Left cardiac atrium (tissue), 4 donors: Measurements from ENCODE around the gene ING5. TPM values are rescaled to one million over a fixed set of nuclear protein-coding genes. Genes with fewer than 3 reads are reported as not detected.

Experiments
- ATAC-seq, 2 donors: fragments of 200-7000 bp; cut with Tn5 transposase; one replicate each; pipeline ENCODE4 v1.9.1; 2020; ENCODE audit warnings: mild to moderate bottlenecking in 2 of 2, moderate library complexity in 2 of 2
- DNase-seq: peaks from one replicate; pipeline ENCODE4 v3.0.0-alpha.2; 2020
- intact Hi-C, 2 donors: fragments of 100-400 bp; cut with DNase I; formaldehyde crosslinking; loops; one replicate each; pipeline versions ENCODE4 v1.14.1 to v1.15.1; 2022 to 2023
- total RNA-seq, 2 donors: library from RNA; stranded (reverse); fragmentation: NEBNext Ultra II Directional; extraction: Animal tissue kit (Norgen Biotek cat#: 25700); gene quantifications; one replicate each; pipeline ENCODE4 v1.2.1, GENCODE V29; 2021
- donor health status: DM: no; HTN: yes; CAD: no.
- donor health status: DM: no; HTN: yes; CAD: no; lungs with severe emphysema.
- donor health status: DM: yes; HTN: yes; CAD: no.
- donor health status: Dilated cardiomyopathy.

The ING5 gene
- total RNA-seq, 2 donors from 2014 or later, result 17.4 to 20.1 TPM

GRCh38 chr2:241770185-241770935 lies 68.5 kb downstream of the ING5 start:
- ATAC-seq, result no peak
- intact Hi-C loops, result no loop called here

DNA sequence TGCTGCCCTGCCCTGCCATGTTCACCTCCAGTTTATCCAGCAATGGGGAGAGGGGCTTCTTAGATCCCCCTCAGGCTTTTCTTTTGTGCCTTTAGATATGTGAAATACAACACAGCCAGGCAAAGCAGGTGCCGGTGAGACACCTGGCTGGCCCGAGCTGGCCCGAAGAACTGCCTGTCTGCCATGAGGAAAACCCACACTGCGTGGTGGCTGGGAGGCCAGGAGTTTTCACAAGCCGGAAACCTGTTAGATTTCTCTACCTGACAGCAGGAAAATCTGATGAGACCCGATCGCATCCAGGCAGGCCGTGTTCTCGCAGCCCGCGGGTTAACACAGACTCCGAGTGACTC lies 69.1 kb downstream of the ING5 start:
- intact Hi-C loops, result no loop called here
- ATAC-seq, result no peak
- DNase-seq, result no peak

More at GRCh38 chr2:241770185-241770935, 68.5 kb downstream of the ING5 start:
- DNase-seq, result peak; percentile 20

DNA sequence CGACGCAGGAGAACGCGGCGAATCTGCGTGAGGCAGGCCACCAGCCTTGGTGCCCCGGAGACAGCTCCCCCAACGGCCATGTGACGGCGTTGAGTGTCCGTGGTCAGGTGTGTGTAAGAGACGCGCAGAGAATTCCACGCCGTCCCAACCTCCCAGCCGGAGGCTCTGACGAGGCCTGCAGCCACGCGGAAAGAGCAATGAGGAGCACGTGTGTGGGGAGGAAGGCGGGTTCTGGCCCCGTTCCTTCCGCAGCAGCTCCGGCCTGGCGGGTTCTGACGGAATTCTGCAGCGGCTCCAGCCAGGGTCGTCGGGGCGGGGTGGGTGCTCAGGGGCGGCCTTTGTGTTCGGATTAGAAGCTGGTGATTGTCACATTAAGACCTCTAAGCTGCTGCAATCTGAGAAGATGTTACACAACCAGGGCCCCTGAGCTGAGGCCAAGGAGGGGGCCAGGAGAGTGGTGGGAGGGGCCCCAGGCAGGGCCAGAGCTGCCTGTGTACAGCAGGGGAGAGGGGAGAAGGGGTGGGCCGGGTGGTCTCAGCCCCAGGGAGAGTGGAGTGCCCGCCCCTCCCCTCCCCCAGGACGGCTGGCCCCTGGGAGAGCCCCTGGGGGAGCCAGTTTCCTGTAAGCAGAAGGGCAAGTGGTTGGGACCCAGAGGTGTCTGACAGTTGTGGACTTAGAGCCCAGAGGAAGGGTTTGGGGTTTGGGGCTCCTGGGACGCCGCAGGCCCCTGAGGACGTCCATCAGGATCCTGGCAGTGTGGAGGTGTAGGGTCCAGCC lies 69.6 kb downstream of the ING5 start:
- intact Hi-C loops, result no loop called here
- peak; percentile 55 for DNase-seq
- peak in 1 of 2 donors; percentile 48 for ATAC-seq

GRCh38 chr2:241772063-241772499 lies 70.2 kb downstream of the ING5 start:
- intact Hi-C loops, result no loop called here
- DNase-seq (no peak), ATAC-seq (no peak)

GRCh38 chr2:241773511-241774418 lies 71.9 kb downstream of the ING5 start:
- no peak for ATAC-seq
- intact Hi-C loops, result no loop called here
- peak; percentile 12 for DNase-seq

DNA sequence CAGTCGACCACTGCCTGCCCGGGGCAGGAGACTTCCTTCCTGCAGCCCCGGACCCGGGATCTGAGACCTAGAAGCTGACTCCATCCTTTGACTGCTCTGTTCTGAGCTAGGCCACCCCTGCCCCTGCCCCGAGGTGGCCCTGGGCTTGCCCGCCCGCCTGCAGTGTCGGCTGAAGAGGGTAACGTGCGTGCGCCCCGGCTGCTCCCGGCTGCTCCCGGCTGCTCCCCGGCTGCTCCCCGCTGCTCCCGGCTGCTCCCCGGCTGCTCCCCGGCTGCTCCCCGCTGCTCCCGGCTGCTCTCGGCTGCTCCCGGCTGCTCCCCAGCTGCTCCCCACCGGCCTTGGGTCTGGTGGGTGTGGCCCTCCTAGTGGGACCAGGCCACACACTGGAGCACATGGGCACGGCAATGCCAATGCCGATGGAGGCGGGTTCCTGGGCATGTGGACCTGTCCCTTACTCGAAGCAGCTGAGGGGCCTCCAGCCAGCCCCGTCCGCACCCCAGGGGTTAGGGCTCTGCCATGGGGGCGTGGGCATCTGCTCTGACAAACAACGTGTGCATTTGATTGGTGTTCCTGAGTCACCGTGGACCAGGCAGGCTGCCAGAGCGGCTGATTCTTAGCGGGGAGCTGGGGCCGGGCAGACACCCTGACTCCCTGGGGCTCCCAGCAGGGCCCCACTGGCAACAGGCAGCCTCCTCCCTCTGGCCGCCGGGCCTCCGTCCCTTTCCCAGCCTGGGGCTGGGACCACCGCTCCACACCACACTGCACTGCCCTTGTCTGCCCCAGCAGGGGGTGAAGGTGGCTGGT lies 72.8 kb downstream of the ING5 start:
- ATAC-seq (peak in 1 of 2 donors; percentile 16), DNase-seq (peak; percentile 27)
- intact Hi-C loops, result no loop called here

GRCh38 chr2:241775223-241776177 lies 73.7 kb downstream of the ING5 start:
- intact Hi-C loops, result no loop called here
- peak; percentile 36 to 81 for ATAC-seq
- peak; percentile 29 for DNase-seq

- intact Hi-C loops, result no loop called here
- ATAC-seq (no peak), DNase-seq (no peak)
Measured at GRCh38 chr2:241776336-241777169, 74.7 kb downstream of the ING5 start, which contains the start of gene GAL3ST2. TSS of gene GAL3ST2 (plus strand) at chr2:241776822. CDS start at chr2:241776956, 134 bp downstream.

- intact Hi-C loops, result no loop called here
- no peak for DNase-seq
- peak in 1 of 2 donors; percentile 37 for ATAC-seq
Measured at GRCh38 chr2:241777170-241777685, 75.4 kb downstream of the ING5 start.

DNA sequence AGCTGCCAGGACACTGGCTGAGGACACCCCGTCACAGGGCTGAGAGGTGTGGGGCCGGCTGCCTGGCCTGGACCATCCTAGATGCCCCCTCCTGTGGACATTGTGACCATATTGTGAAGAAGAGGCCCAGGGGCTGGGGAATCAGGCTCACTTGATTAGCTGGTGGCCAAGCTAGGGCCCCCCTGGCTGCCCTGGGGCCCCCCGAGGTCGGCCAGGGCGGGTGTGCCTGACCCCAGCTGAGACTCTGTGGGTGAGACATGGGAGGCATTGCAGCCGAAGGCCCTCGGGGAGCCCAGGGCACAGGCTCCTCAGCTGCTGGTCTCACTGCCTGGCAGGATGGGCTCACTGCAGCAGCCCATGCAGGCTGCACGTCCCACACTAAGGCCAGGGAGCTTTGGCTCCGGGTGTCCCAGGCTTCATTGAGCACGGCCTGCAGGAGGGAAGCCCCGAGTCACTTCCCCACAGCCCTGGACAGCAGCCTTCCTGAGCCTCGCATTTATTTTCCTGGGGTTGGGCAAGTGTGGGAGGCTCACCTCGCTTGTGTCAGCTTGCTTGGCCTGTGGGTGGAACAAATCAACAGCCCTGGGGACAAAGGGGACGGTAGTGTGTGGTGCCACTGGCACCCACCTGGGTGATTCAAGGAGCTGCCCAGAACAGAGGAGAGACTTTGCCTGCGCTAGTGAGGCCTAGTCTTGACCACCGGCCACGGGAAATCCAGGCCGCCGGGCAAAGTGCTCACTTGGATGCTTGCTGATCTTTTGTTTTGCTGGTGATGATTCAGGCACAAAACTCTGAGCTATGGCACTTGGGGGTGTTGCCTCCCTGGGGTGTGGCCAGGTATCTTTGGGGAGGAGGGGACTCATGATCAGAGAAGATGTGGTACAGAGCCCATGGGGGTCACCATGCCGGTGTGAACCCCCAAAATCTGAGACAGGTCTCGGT lies 76.1 kb downstream of the ING5 start:
- intact Hi-C loops, result no loop called here
- ATAC-seq (no peak), DNase-seq (no peak)

Other genes with a start within 250 kb of the ING5 start
- gene STK25, start 193.5 kb upstream of the ING5 start, total RNA-seq, result 10 to 100 TPM; 89.2 to 94.9 TPM
- gene BOK, start 143.3 kb upstream of the ING5 start, total RNA-seq, result 10 to 100 TPM; 20.4 to 30.2 TPM
- gene THAP4, start 64.9 kb upstream of the ING5 start, total RNA-seq, result 10 to 100 TPM; 73.3 to 74.4 TPM
- gene ATG4B, start 64.3 kb upstream of the ING5 start, total RNA-seq, result 10 to 100 TPM; 43.0 to 49.4 TPM
- 10 to 100 TPM in 1 of 2 donors, 1 to 10 TPM in 1; 9.8 to 14.3 TPM for gene DTYMK, start 15.2 kb upstream of the ING5 start, total RNA-seq
- gene D2HGDH, start 32.6 kb downstream of the ING5 start, total RNA-seq, result 10 to 100 TPM; 14.6 to 16.9 TPM
- under 1 TPM in 1 of 2 donors, not detected in 1; 0.44 TPM for gene GAL3ST2, start 74.8 kb downstream of the ING5 start, total RNA-seq
- under 1 TPM; 0.16 to 0.38 TPM for gene NEU4, start 107.2 kb downstream of the ING5 start, total RNA-seq
- gene PDCD1, start 156.9 kb downstream of the ING5 start, total RNA-seq, result 1 to 10 TPM; 1.2 to 1.5 TPM
- gene RTP5, start 167.7 kb downstream of the ING5 start, total RNA-seq, result under 1 TPM in 1 of 2 donors, not detected in 1; 0.12 TPM